Measurements from ENCODE around the gene DPM2. TPM values are rescaled to one million over a fixed set of nuclear protein-coding genes. Genes with fewer than 3 reads are reported as not detected.

DPM2 gene
- total and polyA plus RNA-seq, 2 of the 4 experiments (the other 2 are of a cell fraction) = 10.8 to 60.6 TPM

DNA sequence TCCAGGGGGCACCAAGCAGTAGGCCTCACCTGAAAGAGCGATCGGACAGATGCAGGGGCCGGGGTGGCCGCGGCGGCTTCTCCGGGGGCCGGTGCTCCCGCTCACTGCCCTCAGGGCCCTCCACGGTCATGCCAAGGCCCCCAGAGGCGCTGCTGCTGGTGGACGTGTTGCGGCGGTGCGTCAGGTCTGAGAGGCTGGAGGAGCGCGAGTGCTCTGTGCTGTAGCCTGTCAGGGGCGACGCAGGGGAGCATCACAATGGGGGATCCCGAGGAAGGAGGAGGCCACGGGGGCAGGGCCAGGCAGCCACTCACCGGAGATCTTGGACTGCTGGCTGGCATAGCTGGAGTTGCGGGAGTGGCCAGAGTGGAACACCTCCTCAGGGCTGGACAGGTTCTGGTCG is 7.7 kb upstream of the DPM2 start:
- ATAC-seq (ENCODE audit: low read depth) (no peak), DNase-seq (no peak)
- intact Hi-C loops (cut with micrococcal nuclease) (no loop called here), in situ Hi-C loops (cut with MboI; ENCODE audit: low sequenced_read_pairs) (no loop called here), dilution Hi-C loops (cut with HindIII; ENCODE audit: low sequenced_read_pairs, unreplicated experiment) (no loop called here)
- ChIA-PET POLR2A (ENCODE audit: unreplicated experiment) (no interaction called here), CTCF (no interaction called here)
- H3K14ac ChIP-seq (replicated peaks; ENCODE audit: low read depth, low read length) = no peak overlapping the region
- no peak overlapping the region for H3K9ac ChIP-seq (ENCODE audit: low read depth, low read length)
- H3K79me1 ChIP-seq (ENCODE audit: low read depth in 1 of 2, low read length in 2 of 2) = peaks cover 0 to 16% of the 10 kb centered on the region in 2 experiments; a peak in 1 of 4 replicates
- 94% methylated on average over 16 of the region's 24 CpGs; no CpG with 5 or more reads in 1 of the 2 experiments for WGBS, 2 experiments (ENCODE audit: extremely low coverage in 2 of 2, insufficient read length in 1 of 2)
- no peak overlapping the region for H4K5ac ChIP-seq (ENCODE audit: low read depth, low read length)
- peaks cover 33% of the 10 kb centered on the region for H3K36me3 ChIP-seq (ENCODE audit: control insufficient read depth, insufficient read depth, low read length)
- no peak overlapping the region for H3K23ac ChIP-seq (ENCODE audit: low read depth, low read length)
- no peak overlapping the region for H3K56ac ChIP-seq (ENCODE audit: extremely low read depth, insufficient read depth, low read length)
- peaks cover 6% of the 10 kb centered on the region; the same call in 1 of the 2 replicates for H3K9me1 ChIP-seq (ENCODE audit: insufficient read depth, low read length)
- H2BK20ac ChIP-seq (ENCODE audit: low read depth, low read length) = no peak overlapping the region
- BruUV-seq (replicated peaks) = no TSS peak
- no peak overlapping the region for H2AK9ac ChIP-seq (replicated peaks; ENCODE audit: low read depth, low read length, poor library complexity)
- H2BK120ac ChIP-seq (ENCODE audit: low read depth, low read length) = no peak overlapping the region
- TF ChIP-seq FOS (IDR thresholded peaks at IDR 0.05; ENCODE audit: low read depth, low read length) (no peak), RAD21 (IDR thresholded peaks at IDR 0.05; ENCODE audit: low read length) (no peak), RCOR1 (IDR thresholded peaks at IDR 0.05; ENCODE audit: insufficient replicate concordance, low read length) (no peak), CEBPB (IDR thresholded peaks at IDR 0.05; ENCODE audit: low read depth, low read length) (no peak), CHD1 (IDR thresholded peaks at IDR 0.05; ENCODE audit: low read depth, low read length) (no peak), SMC3 (IDR thresholded peaks at IDR 0.05; ENCODE audit: low read depth, low read length) (no peak), POLR2A (IDR thresholded peaks at IDR 0.05; ENCODE audit: low read depth, low read length) (no peak)
- TF ChIP-seq, protein P1, sequence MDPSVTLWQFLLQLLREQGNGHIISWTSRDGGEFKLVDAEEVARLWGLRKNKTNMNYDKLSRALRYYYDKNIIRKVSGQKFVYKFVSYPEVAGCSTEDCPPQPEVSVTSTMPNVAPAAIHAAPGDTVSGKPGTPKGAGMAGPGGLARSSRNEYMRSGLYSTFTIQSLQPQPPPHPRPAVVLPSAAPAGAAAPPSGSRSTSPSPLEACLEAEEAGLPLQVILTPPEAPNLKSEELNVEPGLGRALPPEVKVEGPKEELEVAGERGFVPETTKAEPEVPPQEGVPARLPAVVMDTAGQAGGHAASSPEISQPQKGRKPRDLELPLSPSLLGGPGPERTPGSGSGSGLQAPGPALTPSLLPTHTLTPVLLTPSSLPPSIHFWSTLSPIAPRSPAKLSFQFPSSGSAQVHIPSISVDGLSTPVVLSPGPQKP (IDR thresholded peaks at IDR 0.05; ENCODE audit: borderline replicate concordance, low read depth, low read length) = no peak
- TF ChIP-seq, protein P2, sequence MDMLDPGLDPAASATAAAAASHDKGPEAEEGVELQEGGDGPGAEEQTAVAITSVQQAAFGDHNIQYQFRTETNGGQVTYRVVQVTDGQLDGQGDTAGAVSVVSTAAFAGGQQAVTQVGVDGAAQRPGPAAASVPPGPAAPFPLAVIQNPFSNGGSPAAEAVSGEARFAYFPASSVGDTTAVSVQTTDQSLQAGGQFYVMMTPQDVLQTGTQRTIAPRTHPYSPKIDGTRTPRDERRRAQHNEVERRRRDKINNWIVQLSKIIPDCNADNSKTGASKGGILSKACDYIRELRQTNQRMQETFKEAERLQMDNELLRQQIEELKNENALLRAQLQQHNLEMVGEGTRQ (IDR thresholded peaks at IDR 0.05; ENCODE audit: low read depth, low read length) = no peak
- TF ChIP-seq, protein P3, sequence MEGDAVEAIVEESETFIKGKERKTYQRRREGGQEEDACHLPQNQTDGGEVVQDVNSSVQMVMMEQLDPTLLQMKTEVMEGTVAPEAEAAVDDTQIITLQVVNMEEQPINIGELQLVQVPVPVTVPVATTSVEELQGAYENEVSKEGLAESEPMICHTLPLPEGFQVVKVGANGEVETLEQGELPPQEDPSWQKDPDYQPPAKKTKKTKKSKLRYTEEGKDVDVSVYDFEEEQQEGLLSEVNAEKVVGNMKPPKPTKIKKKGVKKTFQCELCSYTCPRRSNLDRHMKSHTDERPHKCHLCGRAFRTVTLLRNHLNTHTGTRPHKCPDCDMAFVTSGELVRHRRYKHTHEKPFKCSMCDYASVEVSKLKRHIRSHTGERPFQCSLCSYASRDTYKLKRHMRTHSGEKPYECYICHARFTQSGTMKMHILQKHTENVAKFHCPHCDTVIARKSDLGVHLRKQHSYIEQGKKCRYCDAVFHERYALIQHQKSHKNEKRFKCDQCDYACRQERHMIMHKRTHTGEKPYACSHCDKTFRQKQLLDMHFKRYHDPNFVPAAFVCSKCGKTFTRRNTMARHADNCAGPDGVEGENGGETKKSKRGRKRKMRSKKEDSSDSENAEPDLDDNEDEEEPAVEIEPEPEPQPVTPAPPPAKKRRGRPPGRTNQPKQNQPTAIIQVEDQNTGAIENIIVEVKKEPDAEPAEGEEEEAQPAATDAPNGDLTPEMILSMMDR (conservative IDR thresholded peaks at IDR 0.05; ENCODE audit: low read depth, low read length) = no peak
- H3K4ac ChIP-seq (ENCODE audit: low read depth, low read length) = no peak overlapping the region
- H2AFZ ChIP-seq (replicated peaks; ENCODE audit: low read length, poor library complexity) = no peak overlapping the region
- H2AK5ac ChIP-seq (ENCODE audit: low read depth, low read length) = no peak overlapping the region
- H3K18ac ChIP-seq (ENCODE audit: low read depth, low read length) = no peak overlapping the region
- H2BK15ac ChIP-seq (ENCODE audit: low read depth, low read length) = no peak overlapping the region
- H4K8ac ChIP-seq (ENCODE audit: low read depth in 2 of 2, low read length in 2 of 2) = no peak overlapping the region
- H4K20me1 ChIP-seq (ENCODE audit: insufficient read depth, low read length) = peaks cover 12% of the 10 kb centered on the region
- H3K27me3 ChIP-seq (ENCODE audit: control insufficient read depth, insufficient read depth, low read length) = no peaks in the 10 kb centered on the region
- no peak overlapping the region for H2BK5ac ChIP-seq (ENCODE audit: low read depth, low read length, poor library complexity, severe bottlenecking)
- H3K4me2 ChIP-seq (ENCODE audit: low read depth, low read length) = no peak overlapping the region
- H3K9me3 ChIP-seq (ENCODE audit: control insufficient read depth, insufficient read depth, low read length) = no peaks in the 10 kb centered on the region
- H4K91ac ChIP-seq (ENCODE audit: insufficient read depth, low read depth, low read length) = no peak overlapping the region
- no peak overlapping the region for H3K27ac ChIP-seq (ENCODE audit: insufficient read depth, low read length)
- peaks cover 5% of the 10 kb centered on the region; the same call in 1 of the 2 replicates for H3K4me1 ChIP-seq (ENCODE audit: control insufficient read depth, insufficient read depth, low read length)
- H3K4me3 ChIP-seq (ENCODE audit: insufficient read depth, low read depth, low read length) = no peak overlapping the region

Data from IMR-90 (cell line).